HG03520 (cell line): ENCODE measurements around the gene ZFHX3.

ENCODE experiments used
- ATAC-seq: cut with Tn5 transposase; IDR thresholded peaks from one replicate; pipeline ENCODE4 v1.9.1; 2021; ENCODE audit warnings: mild to moderate bottlenecking, moderate library complexity; ENCODE audit not compliant: unreplicated experiment

The ZFHX3 gene

GRCh38 chr16:72957303-72958277 lies 90.3 kb downstream of the ZFHX3 start:
- ATAC-seq = no peak

GRCh38 chr16:72956124-72957064 lies 91.5 kb downstream of the ZFHX3 start:
- no peak for ATAC-seq

GRCh38 chr16:72952811-72953271 lies 95.1 kb downstream of the ZFHX3 start:
- ATAC-seq = no peak

GRCh38 chr16:72952404-72952803 lies 95.5 kb downstream of the ZFHX3 start:
- ATAC-seq = no peak

GRCh38 chr16:72951916-72952315 lies 96.0 kb downstream of the ZFHX3 start:
- ATAC-seq = no peak

GRCh38 chr16:72950669-72951068 lies 97.3 kb downstream of the ZFHX3 start:
- no peak for ATAC-seq

- no peak for ATAC-seq
Measured at GRCh38 chr16:72948238-72948829, 99.6 kb downstream of the ZFHX3 start.

- no peak for ATAC-seq
Measured at GRCh38 chr16:72947379-72948237, 100.3 kb downstream of the ZFHX3 start.

GRCh38 chr16:72946474-72947194 lies 101.3 kb downstream of the ZFHX3 start:
- no peak for ATAC-seq

GRCh38 chr16:72946063-72946462 lies 101.9 kb downstream of the ZFHX3 start:
- ATAC-seq = no peak

GRCh38 chr16:72945611-72946010 lies 102.3 kb downstream of the ZFHX3 start:
- ATAC-seq = no peak

GRCh38 chr16:72944757-72945485 lies 103.0 kb downstream of the ZFHX3 start:
- no peak for ATAC-seq

- no peak for ATAC-seq
Measured at GRCh38 chr16:72942021-72942420, 105.9 kb downstream of the ZFHX3 start.

GRCh38 chr16:72940886-72941285 lies 107.0 kb downstream of the ZFHX3 start:
- no peak for ATAC-seq

- ATAC-seq = no peak
Measured at GRCh38 chr16:72939247-72939646, 108.7 kb downstream of the ZFHX3 start.

- ATAC-seq = no peak
Measured at GRCh38 chr16:72938795-72939164, 109.1 kb downstream of the ZFHX3 start.

GRCh38 chr16:72937916-72938794 lies 109.8 kb downstream of the ZFHX3 start:
- ATAC-seq = no peak

GRCh38 chr16:72937360-72937759 lies 110.6 kb downstream of the ZFHX3 start:
- ATAC-seq = no peak
